ENCODE data around the gene SRGAP1.

DNA sequence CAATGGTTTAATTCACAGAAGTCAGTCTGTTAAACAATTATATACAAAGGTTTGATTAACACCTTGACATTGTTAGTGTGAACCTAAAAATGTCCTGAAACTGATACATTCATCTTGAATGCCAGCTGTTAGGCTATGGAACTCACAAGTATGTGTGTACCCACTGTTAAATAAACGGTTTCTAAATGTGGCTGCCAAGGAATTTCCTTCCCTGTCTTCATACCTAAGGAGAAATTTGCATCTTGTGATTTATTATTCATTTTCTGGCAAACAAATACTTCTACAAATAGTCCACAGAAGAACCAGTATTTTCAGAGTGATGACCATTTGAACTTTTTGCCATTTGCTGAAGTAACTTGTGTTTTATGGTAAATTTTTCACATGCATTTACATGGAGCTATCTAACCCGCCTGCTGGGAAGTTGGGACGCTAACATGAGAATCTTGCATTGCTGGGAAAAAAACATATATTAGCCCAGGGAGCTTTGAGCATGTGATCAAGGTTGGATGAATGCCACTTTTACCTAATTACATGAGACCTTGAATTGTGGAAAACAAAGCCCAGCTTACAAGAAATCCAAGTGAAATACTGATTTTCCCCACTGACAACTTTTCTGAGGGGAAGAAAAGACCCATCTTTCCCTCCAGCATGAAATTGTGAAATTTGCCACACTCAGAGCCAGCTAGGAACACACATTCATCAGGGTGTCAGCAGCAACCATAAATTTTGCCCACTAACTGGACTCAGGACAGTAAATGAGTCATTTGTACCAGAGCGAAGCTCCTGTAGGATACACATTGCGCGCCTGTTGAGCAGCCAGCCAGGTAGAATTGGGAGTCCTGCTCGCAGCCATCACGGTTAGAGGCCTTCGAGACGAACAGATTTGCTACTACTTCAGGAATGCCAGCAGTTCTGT is 259.6 kb downstream of the SRGAP1 start:
- TF ChIP-seq CTCF (IDR thresholded peaks at IDR 0.05) (no peak), POLR2AphosphoS5 (IDR thresholded peaks at IDR 0.05; ENCODE audit: low read depth, low read length) (no peak), TCF7L2 (IDR thresholded peaks at IDR 0.05; ENCODE audit: low read depth, low read length) (no peak), SIN3A (IDR thresholded peaks at IDR 0.05; ENCODE audit: borderline replicate concordance, insufficient read depth, low read depth, low read length) (no peak)
